HG03442 (cell line): ENCODE measurements around the gene EEF1E1.
A peak's percentile ranks its signal among the peaks of the same experiment; 100 is the strongest.
"Not testable (repeated sequence)": the region's sequence is repeated elsewhere in the genome, so short reads cannot be mapped to it uniquely, and the experiment has no call there.

ENCODE experiments used
- ATAC-seq: cut with Tn5 transposase; IDR thresholded peaks from one replicate; pipeline ENCODE4 v1.9.1; 2021; ENCODE audit warnings: mild to moderate bottlenecking, moderate library complexity; ENCODE audit not compliant: unreplicated experiment

The EEF1E1 gene

DNA sequence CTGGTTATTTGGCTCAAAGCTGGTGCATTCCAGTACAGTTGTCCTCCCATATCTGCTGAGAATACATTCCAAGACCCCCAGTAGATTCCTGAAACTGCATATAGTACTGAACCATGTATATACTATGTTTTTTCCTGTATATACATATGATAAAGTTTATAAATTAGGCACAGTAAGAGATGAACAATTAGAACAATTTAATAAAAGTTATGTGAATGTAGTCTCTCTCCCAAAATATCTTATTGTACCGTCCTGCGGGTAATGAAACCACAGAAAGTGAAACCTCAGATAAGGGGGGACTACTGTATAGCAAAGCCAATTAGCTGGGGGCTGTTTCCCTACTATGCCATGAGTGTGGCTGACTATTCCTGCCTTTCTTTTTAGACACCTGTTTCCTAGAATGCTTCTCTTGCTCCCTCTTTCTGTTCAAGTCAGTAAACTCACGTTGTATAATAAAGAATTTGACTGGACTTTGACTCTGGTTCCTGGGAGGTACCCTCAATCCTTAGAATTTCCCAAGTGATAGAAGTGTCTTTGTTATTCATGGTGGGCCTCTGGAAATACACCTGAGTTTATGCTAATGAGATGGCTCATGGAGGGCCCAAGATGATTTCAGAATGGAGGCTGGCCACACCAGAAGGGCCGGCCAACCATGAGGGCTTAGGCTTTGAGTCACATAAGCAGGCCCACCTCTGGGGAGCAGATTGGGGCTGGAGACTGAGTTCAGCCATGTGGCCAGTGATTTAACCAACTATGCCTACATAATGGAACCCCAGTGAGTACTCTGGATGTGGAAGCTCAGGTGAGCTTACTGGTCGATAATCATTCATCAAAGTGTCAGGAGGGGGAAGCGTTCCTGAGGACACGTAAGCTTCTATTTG is 37.5 kb downstream of the EEF1E1 start:
- ATAC-seq = no peak

DNA sequence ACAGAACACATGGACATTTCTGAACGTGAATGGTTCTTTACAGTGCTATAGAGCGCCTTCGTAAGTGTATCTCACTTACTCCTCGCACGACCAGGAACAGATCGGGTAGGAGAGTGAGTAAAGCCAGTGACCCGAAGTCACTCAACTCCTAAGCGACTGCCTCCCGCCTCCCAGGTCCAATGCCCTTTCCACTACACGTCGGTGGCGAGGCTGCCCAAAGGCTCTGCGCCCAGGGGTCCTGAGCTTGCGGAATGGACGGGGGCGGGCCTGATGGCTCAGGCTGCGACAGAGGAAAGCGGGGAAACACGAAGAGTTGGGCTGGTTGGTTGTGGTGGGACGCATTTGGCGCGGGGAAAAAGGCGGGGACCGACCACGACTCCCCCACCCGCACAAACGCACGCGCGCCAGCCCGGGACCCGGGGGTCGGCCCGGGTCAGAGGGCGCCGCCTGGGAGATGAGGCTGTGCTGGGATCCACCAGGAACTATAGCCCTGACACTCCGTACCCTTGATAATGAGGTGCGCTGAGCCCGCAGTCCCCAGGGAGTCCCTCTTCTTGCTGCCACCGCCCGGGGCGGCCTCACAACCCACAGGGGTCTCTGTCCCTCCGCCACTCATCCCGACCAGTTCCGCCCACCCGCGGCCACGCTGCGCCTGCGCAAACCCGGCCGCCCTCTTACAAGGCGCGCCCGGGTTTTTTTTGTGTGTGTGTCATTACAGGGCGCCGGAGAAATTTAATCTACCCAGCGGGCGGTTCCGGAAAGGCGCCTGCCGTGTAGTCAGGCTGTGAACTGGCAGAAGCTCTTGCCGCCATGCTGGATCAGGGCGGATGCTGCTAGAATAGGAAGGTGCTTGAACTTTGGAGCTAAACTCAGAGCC is 38.3 kb downstream of the EEF1E1 start, which contains the start of gene BLOC1S5:
Gene BLOC1S5 (minus strand): TSS at position 629 of the 877 bp plus-strand sequence. CDS start 13 bp downstream, at position 616.
- peak; percentile 86 for ATAC-seq

DNA sequence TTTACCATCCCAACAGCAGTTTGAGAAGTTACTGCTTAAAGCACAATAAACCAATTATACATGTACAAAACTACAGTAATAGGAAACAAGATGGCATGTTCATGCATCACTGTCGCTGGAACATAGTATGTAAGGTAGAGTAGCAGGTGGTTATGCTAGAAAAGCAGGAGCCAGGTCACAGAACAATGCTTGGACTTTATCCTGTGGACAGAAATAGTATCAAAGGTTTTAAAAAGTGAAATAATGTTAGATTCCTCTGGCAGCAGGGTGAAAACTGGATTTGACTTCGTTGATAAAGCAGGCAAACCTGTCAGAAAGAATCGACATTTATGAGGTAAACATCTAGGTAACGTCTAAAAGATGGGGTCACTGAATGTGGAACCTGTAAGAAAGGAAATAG is 40.6 kb downstream of the EEF1E1 start:
- no peak for ATAC-seq

DNA sequence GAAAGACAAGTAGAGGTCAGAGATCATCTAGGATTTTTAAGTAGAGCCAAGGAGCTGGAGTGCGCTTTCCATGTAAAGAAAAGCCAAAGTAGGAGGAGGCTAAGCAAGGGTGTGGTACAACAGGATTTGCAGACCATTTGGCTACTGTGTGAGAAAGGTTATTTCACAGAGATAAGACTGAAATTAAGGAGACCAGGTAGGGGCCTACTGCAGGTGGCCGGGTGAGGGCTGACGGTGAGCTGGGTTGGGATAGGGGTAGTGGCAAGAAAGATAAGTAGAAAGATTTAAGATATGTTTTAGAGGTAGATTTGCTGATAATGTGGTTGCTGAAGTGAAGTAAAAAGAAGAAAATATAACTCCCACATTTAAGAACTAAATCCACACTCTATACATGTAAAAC is 42.0 kb downstream of the EEF1E1 start:
- no peak for ATAC-seq

DNA sequence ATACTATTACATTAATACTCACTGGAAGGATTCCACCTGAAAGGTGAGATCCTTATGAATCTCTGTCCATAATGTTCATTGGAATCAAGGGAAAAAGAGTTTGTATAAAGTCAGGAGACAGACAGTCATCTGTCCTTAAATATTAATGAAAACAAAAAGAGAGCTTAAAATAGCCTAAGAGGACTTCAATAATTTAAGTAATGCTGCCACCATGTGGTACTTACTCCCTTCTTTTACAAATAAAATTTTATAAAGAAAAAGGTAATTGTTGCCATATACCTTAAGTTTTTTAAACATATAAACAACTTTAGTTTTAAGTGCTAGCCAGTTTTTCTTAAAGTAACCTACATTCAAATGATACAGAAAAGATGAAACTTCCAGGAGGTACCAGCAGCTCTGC is 43.2 kb downstream of the EEF1E1 start:
- ATAC-seq = no peak

DNA sequence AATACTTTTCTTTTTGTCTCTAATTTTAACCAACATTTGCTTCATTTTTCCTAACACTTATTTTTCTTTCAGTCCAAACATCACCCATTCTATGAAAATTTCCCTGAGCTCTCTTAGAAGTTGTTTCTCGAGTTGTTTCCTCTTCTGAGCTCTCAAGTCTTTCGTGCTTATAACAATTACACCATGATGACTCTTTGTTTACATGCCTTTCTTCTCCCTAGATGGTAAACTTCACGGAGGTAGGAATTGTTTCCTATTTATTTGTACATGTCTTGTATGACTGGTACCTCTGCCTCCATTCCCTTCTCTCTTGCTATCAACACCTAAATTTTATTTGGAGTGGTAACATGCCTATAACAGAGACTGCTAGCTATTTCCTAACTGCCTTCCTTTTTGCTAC is 44.6 kb downstream of the EEF1E1 start:
- ATAC-seq = no peak

DNA sequence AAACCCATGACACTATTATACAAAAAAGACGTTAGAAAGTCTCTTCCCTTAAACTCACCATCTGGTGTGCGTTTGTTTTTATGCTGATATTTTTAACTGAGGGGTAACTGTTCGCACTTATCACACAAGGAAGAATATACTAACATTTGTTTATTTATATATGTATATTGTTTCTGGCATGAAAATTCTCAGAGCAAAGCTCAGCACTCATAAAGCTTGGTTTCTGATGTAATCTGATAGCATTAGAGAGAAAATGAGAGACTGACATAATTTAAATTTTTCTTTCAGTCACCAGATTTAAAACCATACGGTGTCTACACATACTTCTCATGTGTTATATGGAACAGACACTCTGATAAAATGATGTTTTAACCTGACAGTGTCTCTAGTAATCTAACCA is 45.1 kb downstream of the EEF1E1 start:
- ATAC-seq = no peak

DNA sequence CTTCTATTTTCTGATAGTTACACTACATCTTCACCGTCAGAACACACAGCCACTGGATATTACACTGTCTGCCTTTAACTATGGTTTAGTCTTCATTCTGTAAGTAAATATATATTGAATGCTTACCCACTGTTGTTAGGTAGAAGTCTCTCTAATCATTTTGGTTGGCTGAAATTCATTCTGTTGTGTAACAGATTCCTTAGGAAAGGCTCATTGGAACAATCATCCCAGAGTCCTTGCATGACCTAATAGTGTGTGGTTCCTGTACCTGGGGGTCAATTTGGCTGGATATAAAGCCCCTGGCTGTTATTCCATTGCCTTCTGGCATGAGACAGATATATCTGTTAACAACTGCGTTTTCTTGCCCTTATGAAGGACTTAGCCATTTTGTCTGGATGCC is 48.1 kb downstream of the EEF1E1 start:
- ATAC-seq = no peak

DNA sequence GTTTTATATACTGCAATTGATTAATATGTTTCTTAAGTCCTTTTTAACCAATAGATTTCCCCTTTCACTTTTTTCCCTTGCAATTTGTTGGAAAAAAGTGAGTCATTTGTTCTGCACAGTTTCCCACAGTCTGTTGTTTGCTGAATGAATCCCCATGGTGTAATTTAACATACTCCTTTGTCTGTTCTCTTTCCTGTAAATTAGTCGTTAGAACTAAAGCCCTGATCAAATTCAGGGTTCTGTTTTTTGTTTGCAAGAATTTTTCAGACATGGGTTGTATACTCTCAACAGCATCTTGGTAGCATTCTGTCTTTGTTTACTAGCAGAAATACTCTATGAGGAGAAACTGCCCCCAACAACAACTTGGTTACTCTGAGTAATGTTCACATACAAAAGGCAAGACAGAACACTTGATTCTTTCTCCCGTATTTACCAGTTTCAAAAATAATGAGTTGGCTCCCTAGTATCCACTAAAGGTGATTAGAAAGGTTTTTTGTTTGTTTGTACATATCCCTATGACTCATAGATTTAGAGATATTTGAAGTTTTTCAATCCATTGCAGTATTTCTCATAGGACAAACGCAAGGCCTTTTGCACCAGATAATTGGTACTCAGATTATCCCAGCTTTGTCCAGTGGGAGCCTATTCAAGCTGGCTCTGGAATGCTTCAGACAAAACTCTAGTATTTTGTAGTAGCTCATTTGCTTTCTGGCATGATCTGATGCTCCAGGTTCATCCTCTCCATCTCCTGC is 54.6 kb downstream of the EEF1E1 start:
- ATAC-seq = no peak

DNA sequence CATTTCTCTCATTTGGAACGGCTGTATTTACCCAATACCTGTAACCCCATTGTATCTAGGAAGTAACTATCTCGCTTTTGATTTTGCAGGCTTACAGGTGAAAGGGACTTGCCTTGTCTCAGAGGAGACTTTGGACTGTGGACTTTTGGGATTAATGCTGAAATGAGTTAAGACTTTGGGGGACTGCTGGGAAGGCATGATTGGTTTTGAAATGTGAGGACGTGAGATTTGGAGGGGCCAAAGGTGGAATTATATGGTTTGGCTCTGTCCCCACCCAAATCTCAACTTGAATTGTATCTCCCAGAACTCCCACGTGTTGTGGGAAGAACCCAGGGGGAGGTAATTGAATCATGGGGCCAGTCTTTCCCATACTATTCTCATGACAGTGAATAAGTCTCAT is 56.6 kb downstream of the EEF1E1 start:
- not testable (repeated sequence) for ATAC-seq

DNA sequence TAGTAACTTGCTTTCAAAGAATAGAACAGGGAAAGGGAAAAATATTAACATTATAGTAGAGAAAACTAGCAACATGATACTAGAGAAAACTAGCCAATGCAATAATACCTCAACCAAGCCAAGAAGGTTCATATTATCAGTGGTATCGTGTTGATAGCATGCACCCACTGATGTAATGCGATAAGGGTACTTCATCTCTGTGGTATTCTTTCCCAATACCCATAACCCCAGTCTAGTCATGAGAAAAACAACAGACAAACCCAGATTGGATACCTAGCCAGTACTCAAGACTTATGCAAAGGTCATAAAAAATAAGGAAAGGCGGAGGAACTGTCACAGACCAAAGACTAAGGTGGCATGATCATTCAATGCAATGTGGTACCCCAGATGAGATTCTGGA is 59.1 kb downstream of the EEF1E1 start:
- no peak for ATAC-seq

DNA sequence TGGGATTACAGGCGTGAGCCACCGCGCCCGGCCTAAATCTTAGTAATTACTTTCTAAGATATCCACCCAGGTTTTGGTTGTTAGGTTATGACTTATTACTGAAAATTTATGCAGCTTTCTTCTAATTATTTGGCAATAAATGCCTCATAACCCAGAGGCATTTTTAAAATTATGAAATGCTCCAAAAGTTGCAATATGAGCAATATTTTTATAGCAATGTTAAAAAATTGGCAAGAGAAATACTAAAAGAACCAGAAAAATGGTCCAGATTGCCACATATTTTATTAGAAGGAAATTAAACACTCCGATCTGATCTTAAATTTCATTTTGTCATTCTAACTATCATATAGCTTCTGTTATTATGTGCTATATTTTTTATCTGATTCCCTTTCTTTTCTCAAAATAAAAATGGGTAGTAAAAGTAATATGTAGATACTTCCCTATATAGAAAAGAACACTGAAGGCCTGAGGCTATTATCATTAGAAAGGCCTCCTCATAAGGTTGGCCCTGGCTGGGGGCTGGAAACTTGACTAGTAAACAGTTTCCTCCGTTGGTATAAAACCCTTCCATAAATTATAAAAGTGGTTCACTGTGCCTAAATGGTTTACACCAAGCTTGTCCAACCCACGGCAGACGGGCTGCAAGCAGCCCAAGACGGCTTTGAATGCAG is 60.3 kb downstream of the EEF1E1 start:
- ATAC-seq = no peak

DNA sequence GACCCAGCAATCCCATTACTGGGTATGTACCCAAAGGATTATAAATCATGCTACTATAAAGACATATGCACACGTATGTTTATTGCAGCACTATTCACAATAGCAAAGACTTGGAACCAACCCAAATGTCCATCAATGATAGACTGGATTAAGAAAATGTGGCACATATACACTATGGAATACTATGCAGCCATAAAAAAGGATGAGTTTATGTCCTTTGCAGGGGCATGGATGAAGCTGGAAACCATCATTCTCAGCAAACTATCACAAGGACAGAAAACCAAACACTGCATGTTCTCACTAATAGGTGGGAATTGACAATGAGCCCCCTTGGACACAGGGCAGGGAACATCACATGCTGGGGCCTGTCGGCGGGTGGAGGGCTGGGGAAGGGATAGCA is 68.2 kb downstream of the EEF1E1 start:
- not testable (repeated sequence) for ATAC-seq

DNA sequence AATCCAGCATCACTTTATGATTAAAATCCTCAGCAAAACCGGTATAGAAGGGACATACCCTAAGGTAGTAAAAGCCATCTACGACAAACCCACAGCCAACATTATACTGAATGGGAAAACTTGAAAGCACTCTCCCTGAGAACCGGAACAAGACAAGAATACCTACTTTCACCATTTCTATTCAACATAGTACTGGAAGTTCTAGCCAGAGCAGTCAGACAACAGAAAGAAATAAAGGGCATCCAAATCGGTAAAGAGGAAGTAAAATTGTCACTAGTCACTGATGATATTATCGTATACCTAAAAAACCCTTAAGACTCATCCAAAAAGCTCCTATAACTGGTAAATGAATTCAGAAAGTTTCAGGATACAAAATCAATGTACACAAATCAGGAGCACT is 71.4 kb downstream of the EEF1E1 start:
- ATAC-seq = no peak
